AG08396 (cell line): Measurements from ENCODE around the gene FGD5.

Experiments used
- DNase-seq: peaks from one replicate; pipeline ENCODE4 v3.0.0; 2012; ENCODE audit warnings: low spot score, mixed read lengths

FGD5 gene

GRCh38 chr3:14827776-14828175 lies 9.0 kb downstream of the FGD5 start:
- DNase-seq = no peak

- DNase-seq = no peak
These were observed 11.0 kb downstream of the FGD5 start for GRCh38 chr3:14829811-14830210.

DNA sequence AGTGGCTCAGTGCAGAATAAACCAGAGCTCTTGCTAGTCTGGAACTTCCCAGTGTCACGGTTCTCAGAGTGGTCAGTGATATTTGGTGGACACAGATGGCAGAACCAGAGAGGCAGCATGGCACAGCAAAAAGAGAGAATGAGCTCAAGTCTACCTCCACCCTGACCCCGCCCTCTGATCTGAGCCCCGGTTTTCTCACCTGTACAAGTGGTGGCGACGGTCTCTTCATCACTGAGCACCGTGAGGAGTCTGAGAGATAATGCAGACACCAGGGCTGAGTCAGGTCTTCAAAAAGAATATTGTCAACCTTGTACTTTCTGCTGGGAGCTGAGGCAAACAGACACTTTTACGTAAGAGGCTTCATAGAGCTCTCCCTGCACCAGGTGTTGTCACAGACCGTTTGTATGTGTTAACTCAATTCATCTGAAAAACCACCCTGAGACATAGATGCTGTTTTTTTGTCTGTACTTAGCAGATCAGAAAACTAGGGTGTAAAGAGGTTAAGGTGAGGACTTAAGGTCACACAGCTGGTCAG lies 13.2 kb downstream of the FGD5 start:
- no peak for DNase-seq

- DNase-seq = no peak
These were observed 14.4 kb downstream of the FGD5 start for GRCh38 chr3:14832975-14833722.

DNA sequence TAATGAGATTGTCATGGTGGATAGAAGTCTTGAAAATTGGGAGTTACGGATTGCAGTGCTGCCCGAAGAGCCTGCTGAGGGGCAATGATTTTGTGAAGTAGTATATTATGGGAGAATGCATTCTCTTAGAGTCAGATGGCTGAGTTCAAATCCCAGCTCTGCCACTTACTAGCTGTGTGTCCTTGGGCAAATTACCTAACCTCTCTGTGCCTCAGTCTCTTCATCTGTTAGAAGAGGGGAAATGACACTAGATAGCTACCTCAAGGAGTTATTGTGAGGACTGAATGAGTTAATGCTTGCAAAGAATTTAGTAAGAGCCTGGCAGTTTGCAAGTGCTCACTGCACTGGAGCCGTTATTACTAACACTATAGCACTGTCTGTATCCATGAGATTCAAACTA lies 15.4 kb downstream of the FGD5 start:
- DNase-seq = no peak

DNA sequence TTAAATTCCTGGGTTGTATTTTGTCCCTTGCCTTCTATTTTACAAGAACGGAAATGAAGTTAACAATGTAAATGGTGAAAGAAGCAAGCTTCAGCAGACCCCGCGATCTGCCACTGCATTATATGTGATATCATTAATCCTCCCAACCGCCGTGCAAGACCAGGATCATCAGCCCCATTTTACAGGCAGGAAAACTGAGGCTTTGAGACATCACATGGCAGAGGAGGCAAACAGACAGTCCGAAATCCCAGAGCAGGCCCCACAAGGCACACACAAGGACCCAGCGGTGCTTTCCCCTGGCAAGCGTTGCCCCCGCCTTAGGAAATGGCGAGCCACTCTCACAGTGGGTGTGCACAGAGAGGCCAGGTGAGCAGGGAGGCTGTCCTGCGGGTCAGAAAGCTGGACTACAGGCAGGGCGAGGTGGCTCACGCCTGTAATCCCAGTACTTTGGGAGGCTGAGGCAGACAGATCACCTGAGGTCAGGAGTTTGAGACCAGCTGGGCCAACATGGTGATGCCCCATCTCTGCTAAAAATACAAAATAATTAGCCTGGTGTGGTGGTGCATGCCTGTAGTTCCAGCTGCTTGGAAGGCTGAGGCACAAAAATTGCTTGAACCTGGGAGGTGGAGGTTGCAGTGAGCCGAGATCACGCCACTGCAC lies 16.2 kb downstream of the FGD5 start:
- no peak for DNase-seq

GRCh38 chr3:14836049-14836468 lies 17.3 kb downstream of the FGD5 start:
- no peak for DNase-seq

GRCh38 chr3:14837186-14837877 lies 18.6 kb downstream of the FGD5 start:
- no peak for DNase-seq

- no peak for DNase-seq
These were observed 19.1 kb downstream of the FGD5 start for GRCh38 chr3:14837878-14838258.

DNA sequence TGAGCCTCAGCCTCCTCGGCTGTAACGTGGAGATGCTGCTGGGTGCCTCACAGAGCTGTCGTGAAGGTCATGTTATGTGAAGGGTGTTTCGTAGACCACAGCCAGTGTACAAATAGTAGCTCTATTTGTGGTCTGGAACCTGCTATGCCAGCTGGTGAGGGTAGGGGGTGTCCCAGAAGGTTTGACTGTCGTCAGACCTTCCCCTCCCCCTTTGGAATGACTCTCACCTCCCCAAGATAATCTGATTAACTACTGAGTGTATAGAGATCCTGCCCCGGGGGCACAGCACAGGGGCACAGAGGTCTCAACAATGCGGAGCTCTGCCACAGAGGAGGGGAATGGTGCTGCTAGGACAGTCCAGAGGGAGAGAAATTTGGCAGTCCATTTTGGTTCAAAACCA lies 20.5 kb downstream of the FGD5 start:
- no peak for DNase-seq

- DNase-seq = no peak
These were observed 23.1 kb downstream of the FGD5 start for GRCh38 chr3:14841836-14842235.

- DNase-seq = no peak
These were observed 23.5 kb downstream of the FGD5 start for GRCh38 chr3:14842277-14842676.

- no peak for DNase-seq
These were observed 24.6 kb downstream of the FGD5 start for GRCh38 chr3:14843321-14843720.

- DNase-seq = no peak
These were observed 25.8 kb downstream of the FGD5 start for GRCh38 chr3:14844386-14845170.

GRCh38 chr3:14845180-14845579 lies 26.4 kb downstream of the FGD5 start:
- no peak for DNase-seq

DNA sequence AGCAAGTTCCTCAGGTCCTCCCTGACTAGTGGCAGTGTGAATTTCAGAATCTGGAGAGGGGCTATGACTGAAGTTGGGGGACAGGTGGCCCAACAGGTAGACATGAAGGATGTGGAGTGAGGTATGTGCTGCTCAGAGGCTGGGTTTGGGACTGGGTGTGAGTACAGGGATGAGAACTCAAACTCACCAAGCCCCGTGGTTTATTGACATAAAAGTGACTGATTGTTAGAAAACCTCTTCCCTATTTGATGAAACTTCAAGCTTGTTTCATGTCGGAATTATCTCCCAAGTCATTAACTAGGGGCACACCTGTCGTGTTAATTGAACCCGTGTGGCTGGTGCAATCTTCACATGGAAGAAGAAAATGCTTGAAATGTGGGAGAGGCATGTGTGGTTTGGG lies 27.1 kb downstream of the FGD5 start:
- DNase-seq = no peak

GRCh38 chr3:14846226-14846880 lies 27.6 kb downstream of the FGD5 start:
- DNase-seq = no peak

DNA sequence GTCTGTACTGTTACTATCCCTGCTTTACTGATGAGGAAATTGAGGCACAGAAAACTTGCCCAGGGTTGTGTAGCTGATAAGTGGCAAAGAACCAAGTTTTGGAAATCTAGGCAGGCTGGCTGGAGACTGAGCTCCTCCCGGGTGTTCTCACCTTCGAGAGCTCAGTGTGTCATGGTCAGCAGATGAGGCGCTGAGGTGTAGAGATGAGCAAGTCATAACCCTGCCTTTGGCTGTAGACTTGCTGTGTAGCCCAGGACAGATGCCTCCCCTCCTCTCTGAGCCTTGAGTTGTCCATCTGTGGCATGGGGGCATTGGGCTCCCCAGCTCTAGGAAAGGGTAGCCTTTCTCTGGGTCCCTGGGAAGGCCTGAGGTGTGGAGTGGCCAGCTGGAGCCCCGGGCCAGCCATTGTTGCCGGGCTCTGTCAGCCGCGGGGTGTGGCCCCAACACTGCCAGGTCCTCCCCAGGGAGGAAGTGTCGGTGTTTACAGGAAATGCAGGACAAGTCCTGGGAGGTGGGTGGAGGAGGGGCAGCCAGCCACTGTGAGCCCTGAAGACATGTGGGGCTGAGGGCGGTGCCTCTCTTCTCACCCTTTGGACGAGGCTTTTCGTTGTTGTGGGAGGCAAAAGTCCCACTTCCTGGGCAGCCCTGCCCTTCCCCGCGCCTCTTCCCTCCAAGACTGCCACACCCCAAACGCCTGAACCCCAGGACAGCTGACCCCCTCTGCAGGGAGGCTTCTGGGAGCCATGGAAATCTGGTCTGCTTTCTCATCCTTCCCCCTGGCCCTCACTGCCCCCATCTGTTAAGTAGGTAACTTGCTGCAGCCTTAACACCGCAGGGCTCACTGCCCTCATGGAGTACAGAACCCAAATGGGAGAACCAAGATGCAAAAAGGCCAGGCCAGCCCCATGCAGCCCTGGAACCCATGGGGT lies 29.1 kb downstream of the FGD5 start:
- no peak for DNase-seq

DNA sequence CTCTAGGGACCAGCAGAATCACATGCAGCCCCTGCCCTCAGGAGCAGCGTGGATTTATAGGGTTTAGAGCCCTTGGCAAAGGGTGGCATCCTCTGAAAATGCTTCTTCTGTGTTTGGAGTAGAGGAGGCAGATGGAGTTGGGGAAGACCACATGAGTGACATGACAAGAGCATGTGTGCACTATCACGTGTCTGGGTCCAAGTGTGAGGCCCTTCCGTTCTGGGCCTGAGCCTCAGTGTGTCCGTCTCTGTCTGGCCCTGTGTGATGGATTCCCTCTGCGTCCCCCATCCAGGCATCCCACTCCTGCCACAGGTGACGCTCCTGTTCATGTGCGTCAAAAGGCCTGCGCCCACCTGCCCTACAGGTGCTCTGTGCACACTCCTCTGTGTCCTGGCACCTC lies 30.1 kb downstream of the FGD5 start:
- no peak for DNase-seq

DNA sequence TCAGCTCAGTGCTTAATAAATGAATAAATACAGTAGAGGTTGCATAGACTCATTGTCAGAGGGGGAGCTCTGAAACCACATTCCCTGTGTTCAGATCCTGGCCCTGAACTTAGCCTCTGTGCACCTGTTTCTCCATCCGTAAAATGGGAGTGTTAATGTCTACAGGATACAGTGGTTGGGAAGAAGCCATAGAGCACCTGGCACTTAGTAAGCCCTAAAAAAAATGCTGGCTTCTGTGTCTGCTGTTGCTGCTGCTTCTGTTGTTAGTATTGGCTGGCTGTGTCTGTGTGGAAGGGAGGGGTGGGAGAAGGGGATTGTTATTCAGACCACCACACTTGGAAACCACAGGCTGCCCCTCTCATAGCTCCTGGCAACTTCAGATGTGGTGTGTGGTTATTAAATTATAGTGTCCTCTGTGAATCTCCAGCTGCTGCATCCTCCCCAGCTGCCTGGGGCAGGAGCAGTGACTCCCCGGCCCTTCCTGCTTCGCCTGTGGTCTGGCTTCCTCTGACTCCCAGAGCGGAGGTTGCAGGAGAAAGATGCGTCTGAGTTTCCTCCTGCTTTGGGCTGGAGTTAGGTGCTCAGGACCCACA lies 31.0 kb downstream of the FGD5 start:
- DNase-seq = no peak
